Memory B cell (primary cell): ENCODE data around the gene JOSD2.
A peak's percentile ranks its signal among the peaks of the same experiment; 100 is the strongest.

ENCODE experiments used
- ATAC-seq: fragments of 150-1000 bp; cut with Tn5 transposase; 2 replicates; pipeline ENCODE4 v1.10.0; 2021; ENCODE audit warnings: low read depth, mild to moderate bottlenecking, moderate library complexity
- DNase-seq, 2 donors: peaks; one replicate each; pipeline ENCODE4 v3.0.0; 2022; ENCODE audit warnings: low spot score in 2 of 2
- H3K27ac Mint-ChIP-seq: one replicate; pipeline ENCODE4 v1.8.0; 2022; ENCODE audit warnings: mild to moderate bottlenecking, moderate library complexity, mixed read lengths
- H3K27me3 Mint-ChIP-seq: one replicate; pipeline ENCODE4 v1.8.0; 2022; ENCODE audit warnings: mixed read lengths
- H3K36me3 Mint-ChIP-seq: one replicate; pipeline ENCODE4 v1.8.0; 2022; ENCODE audit warnings: mild to moderate bottlenecking, mixed read lengths
- H3K4me1 Mint-ChIP-seq: one replicate; pipeline ENCODE4 v1.8.0; 2022; ENCODE audit warnings: mixed read lengths
- H3K4me3 Mint-ChIP-seq: one replicate; pipeline ENCODE4 v1.8.0; 2022; ENCODE audit warnings: mild to moderate bottlenecking, moderate library complexity, mixed read lengths
- H3K9me3 Mint-ChIP-seq: one replicate; pipeline ENCODE4 v1.8.0; 2022; ENCODE audit warnings: mixed read lengths

Gene JOSD2

GRCh38 chr19:50550594-50550966, 39.6 kb upstream of the JOSD2 start:
- Mint-ChIP-seq H3K36me3 (peaks cover 1% of the 10 kb centered on the region), H3K9me3 (no peaks in the 10 kb centered on the region), H3K27me3 (peaks cover 46% of the 10 kb centered on the region), H3K27ac (no peak overlapping the region), H3K4me3 (no peak overlapping the region), H3K4me1 (peaks cover 18% of the 10 kb centered on the region)
- DNase-seq (no peak), ATAC-seq (no peak)

GRCh38 chr19:50549927-50550593, 39.1 kb upstream of the JOSD2 start:
- DNase-seq (no peak), ATAC-seq (no peak)
- H3K27ac Mint-ChIP-seq: no peak overlapping the region
- H3K4me3 Mint-ChIP-seq: no peak overlapping the region
- H3K4me1 Mint-ChIP-seq: peaks cover 18% of the 10 kb centered on the region
- peaks cover 42% of the 10 kb centered on the region for H3K27me3 Mint-ChIP-seq
- H3K36me3 Mint-ChIP-seq: peaks cover 1% of the 10 kb centered on the region
- H3K9me3 Mint-ChIP-seq: no peaks in the 10 kb centered on the region

- Mint-ChIP-seq H3K27ac (no peak overlapping the region), H3K36me3 (peaks cover 1% of the 10 kb centered on the region), H3K4me1 (peaks cover 18% of the 10 kb centered on the region), H3K27me3 (peaks cover 38% of the 10 kb centered on the region), H3K9me3 (no peaks in the 10 kb centered on the region), H3K4me3 (no peak overlapping the region)
- ATAC-seq: no peak
- no peak for DNase-seq
Measured at GRCh38 chr19:50549059-50549926, 38.3 kb upstream of the JOSD2 start.

- Mint-ChIP-seq H3K9me3 (no peaks in the 10 kb centered on the region), H3K4me3 (no peak overlapping the region), H3K4me1 (peaks cover 16% of the 10 kb centered on the region), H3K36me3 (peaks cover 1% of the 10 kb centered on the region), H3K27me3 (peaks cover 33% of the 10 kb centered on the region), H3K27ac (no peak overlapping the region)
- no peak for ATAC-seq
- DNase-seq: no peak
Measured at GRCh38 chr19:50548191-50549058, 37.4 kb upstream of the JOSD2 start.

GRCh38 chr19:50547385-50548190, 36.6 kb upstream of the JOSD2 start:
- ATAC-seq (no peak), DNase-seq (no peak)
- Mint-ChIP-seq H3K4me1 (peaks cover 12% of the 10 kb centered on the region), H3K27me3 (peaks cover 25% of the 10 kb centered on the region), H3K4me3 (no peak overlapping the region), H3K36me3 (peaks cover 1% of the 10 kb centered on the region), H3K27ac (no peak overlapping the region), H3K9me3 (no peaks in the 10 kb centered on the region)

- no peak overlapping the region for H3K4me3 Mint-ChIP-seq
- no peaks in the 10 kb centered on the region for H3K9me3 Mint-ChIP-seq
- H3K27ac Mint-ChIP-seq: no peak overlapping the region
- H3K4me1 Mint-ChIP-seq: peaks cover 6% of the 10 kb centered on the region
- no peak for ATAC-seq
- H3K27me3 Mint-ChIP-seq: peaks cover 21% of the 10 kb centered on the region
- no peak for DNase-seq
- H3K36me3 Mint-ChIP-seq: no peaks in the 10 kb centered on the region
Measured at GRCh38 chr19:50546527-50547221, 35.7 kb upstream of the JOSD2 start.

GRCh38 chr19:50542943-50543342, 32.0 kb upstream of the JOSD2 start:
- Mint-ChIP-seq H3K27ac (no peak overlapping the region), H3K4me3 (no peak overlapping the region), H3K36me3 (no peaks in the 10 kb centered on the region), H3K27me3 (peaks cover 5% of the 10 kb centered on the region), H3K4me1 (no peaks in the 10 kb centered on the region), H3K9me3 (no peaks in the 10 kb centered on the region)
- DNase-seq (no peak), ATAC-seq (no peak)

GRCh38 chr19:50537769-50538230, 26.8 kb upstream of the JOSD2 start:
- ATAC-seq (peak; percentile 59), DNase-seq (peak; percentile 48 to 50)
- peaks cover 4% of the 10 kb centered on the region for H3K4me1 Mint-ChIP-seq
- peaks cover 7% of the 10 kb centered on the region for H3K9me3 Mint-ChIP-seq
- H3K27ac Mint-ChIP-seq: no peak overlapping the region
- H3K27me3 Mint-ChIP-seq: peaks cover 16% of the 10 kb centered on the region
- H3K4me3 Mint-ChIP-seq: no peak overlapping the region
- peaks cover 5% of the 10 kb centered on the region for H3K36me3 Mint-ChIP-seq

- Mint-ChIP-seq H3K4me1 (peaks cover 4% of the 10 kb centered on the region), H3K27ac (no peak overlapping the region), H3K27me3 (peaks cover 19% of the 10 kb centered on the region), H3K9me3 (peaks cover 10% of the 10 kb centered on the region), H3K4me3 (no peak overlapping the region), H3K36me3 (peaks cover 7% of the 10 kb centered on the region)
- ATAC-seq: no peak
- DNase-seq: no peak
Measured at GRCh38 chr19:50537306-50537685, 26.3 kb upstream of the JOSD2 start.

- Mint-ChIP-seq H3K4me3 (no peak overlapping the region), H3K4me1 (peaks cover 4% of the 10 kb centered on the region), H3K36me3 (peaks cover 7% of the 10 kb centered on the region), H3K27ac (no peak overlapping the region), H3K27me3 (peaks cover 19% of the 10 kb centered on the region), H3K9me3 (peaks cover 12% of the 10 kb centered on the region)
- ATAC-seq: no peak
- DNase-seq: no peak
Measured at GRCh38 chr19:50536662-50537305, 25.8 kb upstream of the JOSD2 start.

GRCh38 chr19:50535672-50536187, 24.7 kb upstream of the JOSD2 start:
- H3K27me3 Mint-ChIP-seq: peaks cover 21% of the 10 kb centered on the region
- H3K4me1 Mint-ChIP-seq: peaks cover 4% of the 10 kb centered on the region
- DNase-seq (no peak), ATAC-seq (no peak)
- H3K36me3 Mint-ChIP-seq: peaks cover 7% of the 10 kb centered on the region
- H3K4me3 Mint-ChIP-seq: no peak overlapping the region
- H3K27ac Mint-ChIP-seq: no peak overlapping the region
- peaks cover 12% of the 10 kb centered on the region for H3K9me3 Mint-ChIP-seq

- DNase-seq (no peak), ATAC-seq (peak; percentile 39)
- Mint-ChIP-seq H3K27me3 (peaks cover 27% of the 10 kb centered on the region), H3K9me3 (peaks cover 12% of the 10 kb centered on the region), H3K27ac (no peak overlapping the region), H3K4me1 (peaks cover 4% of the 10 kb centered on the region), H3K4me3 (no peak overlapping the region), H3K36me3 (peaks cover 7% of the 10 kb centered on the region)
Measured at GRCh38 chr19:50534478-50534877, 23.5 kb upstream of the JOSD2 start.
